RWPE1 (cell line): ENCODE results near the gene OR6B2.
"Not testable (repeated sequence)": the region's sequence is repeated elsewhere in the genome, so short reads cannot be mapped to it uniquely, and the experiment has no call there.

ENCODE experiments used
- CTCF ChIA-PET: fragments of 350-600 bp; sonication (Branson Sonifier 250); formaldehyde crosslinking; extraction: SDS; loops from one replicate; lab custom pipeline; 2021; lab: Yijun Ruan, JAX
- POLR2A ChIA-PET: fragments of 400-600 bp; formaldehyde crosslinking; extraction: SDS; loops from one replicate; lab custom pipeline; 2020; ENCODE audit warnings: antibody characterized with exemption; ENCODE audit not compliant: low non-redundant PET; lab: Yijun Ruan, JAX
- DNase-seq: peaks from one replicate; pipeline ENCODE4 v3.0.0; 2012; ENCODE audit warnings: low spot score
- H3K27ac ChIP-seq: fragments of 450-650 bp; 2 replicates; pipeline ENCODE4 v1.5.1; 2017
- TF ChIP-seq, protein P1 (sequence below): fragments of 450-650 bp; conservative IDR thresholded peaks from 2 replicates; pipeline ENCODE4 v1.5.1; 2017; ENCODE audit warnings: low read depth, mild to moderate bottlenecking

OR6B2 gene

DNA sequence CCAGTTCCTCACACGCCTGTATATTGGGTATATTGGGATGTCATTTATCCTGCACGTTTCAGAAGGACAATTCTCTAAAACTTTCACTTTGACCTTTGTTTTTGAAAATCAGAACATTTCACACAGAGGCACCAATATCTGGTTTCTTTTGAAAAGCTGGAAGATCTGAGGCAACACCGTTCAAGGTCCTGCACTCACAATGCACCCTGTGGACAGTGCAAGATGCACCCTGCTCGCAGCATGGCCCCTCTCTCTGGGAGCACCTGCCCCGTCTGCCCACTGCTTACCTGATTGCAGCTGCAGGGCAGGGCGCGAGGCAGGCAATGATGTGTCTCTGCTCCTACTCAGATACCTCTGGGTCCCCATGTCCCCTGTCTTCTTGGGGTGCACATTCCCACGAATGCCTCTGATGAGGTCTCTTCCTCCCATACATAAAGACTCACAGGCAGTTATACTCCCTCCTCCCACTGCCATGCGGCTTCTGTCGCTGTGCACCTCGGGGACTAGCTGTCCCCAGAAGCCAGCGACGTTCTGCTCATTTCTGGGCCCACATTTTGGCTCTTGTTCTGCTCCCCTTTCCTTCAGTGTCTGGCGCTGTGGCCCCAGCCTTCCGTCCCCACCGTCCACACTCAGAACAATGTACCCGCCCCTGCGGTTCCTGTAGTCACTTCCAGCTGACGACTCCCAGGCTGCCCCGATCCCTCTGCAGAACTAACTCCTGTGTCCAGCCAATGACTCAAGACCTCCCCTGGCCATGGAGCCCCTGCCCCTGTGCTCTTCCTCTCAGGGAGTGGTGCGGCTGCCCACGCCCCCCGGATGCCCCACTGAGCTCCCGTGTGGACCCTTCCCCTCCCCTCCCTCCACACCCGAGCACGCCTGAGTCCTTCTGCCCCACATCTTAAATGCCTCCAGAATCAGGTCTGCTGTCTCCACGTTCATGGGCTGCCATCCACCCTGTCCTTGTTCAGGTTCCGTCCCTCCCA is 23.2 kb upstream of the OR6B2 start, which contains the start of gene OR6B3:
Gene OR6B3 (minus strand): TSS at position 349 of the 983 bp plus-strand sequence.
- no peak within 1 kb of the TSS for H3K27ac ChIP-seq
- POLR2A ChIA-PET, result no interaction called here
- CTCF ChIA-PET, result interaction anchor here (0.9 kb wide), 1 partner anchor 97 kb away, joined by 4 read pairs; no protein-coding TSS in a partner anchor
- TF ChIP-seq, protein P1, sequence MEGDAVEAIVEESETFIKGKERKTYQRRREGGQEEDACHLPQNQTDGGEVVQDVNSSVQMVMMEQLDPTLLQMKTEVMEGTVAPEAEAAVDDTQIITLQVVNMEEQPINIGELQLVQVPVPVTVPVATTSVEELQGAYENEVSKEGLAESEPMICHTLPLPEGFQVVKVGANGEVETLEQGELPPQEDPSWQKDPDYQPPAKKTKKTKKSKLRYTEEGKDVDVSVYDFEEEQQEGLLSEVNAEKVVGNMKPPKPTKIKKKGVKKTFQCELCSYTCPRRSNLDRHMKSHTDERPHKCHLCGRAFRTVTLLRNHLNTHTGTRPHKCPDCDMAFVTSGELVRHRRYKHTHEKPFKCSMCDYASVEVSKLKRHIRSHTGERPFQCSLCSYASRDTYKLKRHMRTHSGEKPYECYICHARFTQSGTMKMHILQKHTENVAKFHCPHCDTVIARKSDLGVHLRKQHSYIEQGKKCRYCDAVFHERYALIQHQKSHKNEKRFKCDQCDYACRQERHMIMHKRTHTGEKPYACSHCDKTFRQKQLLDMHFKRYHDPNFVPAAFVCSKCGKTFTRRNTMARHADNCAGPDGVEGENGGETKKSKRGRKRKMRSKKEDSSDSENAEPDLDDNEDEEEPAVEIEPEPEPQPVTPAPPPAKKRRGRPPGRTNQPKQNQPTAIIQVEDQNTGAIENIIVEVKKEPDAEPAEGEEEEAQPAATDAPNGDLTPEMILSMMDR, result no peak
- no peak for DNase-seq

DNA sequence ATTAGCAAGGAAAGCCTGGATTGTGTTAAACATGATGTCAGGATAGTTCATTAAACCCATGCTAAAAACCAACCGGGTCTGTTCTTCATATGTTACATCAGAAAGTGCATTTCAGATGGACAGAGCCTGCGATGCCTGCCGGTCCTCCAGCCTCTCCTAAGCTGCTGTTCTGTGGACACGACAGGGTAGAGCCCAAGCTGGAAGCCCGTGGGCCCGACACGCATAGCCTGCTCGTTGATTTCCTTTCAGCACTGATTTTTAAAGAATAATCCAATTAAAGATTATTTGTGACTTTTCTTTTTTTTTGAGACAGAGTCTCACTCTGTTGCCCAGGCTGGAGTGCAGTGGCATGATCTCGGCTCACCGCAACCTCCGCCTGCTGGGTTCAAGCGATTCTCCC is 22.3 kb upstream of the OR6B2 start:
- DNase-seq, result no peak
- ChIA-PET CTCF (interaction anchor here (0.6 to 1.6 kb wide), 2 partner anchors 7 to 62 kb away, joined by 3 to 4 read pairs; no protein-coding TSS in a partner anchor), POLR2A (interaction anchor here (0.6 kb wide), 1 partner anchor 20 kb away, joined by 3 read pairs; no protein-coding TSS in a partner anchor)
- TF ChIP-seq, protein P1, result no peak
- H3K27ac ChIP-seq, result no peak overlapping the region

DNA sequence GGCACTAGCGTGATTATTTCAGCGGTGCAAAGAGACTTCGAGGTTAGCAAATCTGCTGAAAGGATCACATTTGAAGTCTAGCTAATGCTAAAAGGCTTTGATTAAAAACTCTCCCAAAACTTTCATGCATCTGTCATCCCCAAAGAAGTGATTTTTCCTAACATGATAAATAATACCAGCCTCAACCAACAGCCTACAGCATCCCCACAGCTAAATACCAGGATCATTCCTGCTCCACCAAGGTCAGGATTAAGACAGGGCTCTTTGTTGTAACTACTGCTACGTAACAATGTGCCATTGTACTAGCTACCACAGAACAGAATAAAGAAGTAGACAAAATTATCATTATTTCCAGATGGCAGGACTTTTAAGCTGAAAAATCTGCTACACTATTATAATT is 21.5 kb upstream of the OR6B2 start:
- TF ChIP-seq, protein P1, result no peak
- POLR2A ChIA-PET, result no interaction called here
- H3K27ac ChIP-seq, result no peak overlapping the region
- CTCF ChIA-PET, result interaction anchor here (1.6 kb wide), 1 partner anchor 8 kb away, joined by 4 read pairs; no protein-coding TSS in a partner anchor
- DNase-seq, result no peak

DNA sequence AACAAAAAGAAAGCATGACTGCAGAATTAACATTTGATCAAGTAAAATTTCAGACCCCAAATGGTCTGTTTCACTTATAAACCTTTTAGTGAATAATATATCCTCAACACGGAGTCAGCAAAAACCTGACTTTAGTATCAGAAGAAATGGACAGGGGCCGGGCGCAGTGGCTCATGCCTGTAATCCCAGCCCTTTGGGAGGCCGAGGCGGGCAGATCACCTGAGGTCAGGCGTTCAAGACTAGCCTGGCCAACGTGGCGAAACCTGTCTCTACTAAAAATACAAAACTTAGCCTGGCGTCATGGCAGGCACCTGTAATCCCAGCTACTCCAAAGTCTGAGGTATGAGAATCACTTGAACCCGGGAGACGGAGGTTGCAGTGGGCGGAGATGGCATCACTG is 20.0 kb upstream of the OR6B2 start:
- ChIA-PET CTCF (no interaction called here), POLR2A (no interaction called here)
- H3K27ac ChIP-seq, result no peak overlapping the region
- no peak for DNase-seq
- TF ChIP-seq, protein P1, result no peak

DNA sequence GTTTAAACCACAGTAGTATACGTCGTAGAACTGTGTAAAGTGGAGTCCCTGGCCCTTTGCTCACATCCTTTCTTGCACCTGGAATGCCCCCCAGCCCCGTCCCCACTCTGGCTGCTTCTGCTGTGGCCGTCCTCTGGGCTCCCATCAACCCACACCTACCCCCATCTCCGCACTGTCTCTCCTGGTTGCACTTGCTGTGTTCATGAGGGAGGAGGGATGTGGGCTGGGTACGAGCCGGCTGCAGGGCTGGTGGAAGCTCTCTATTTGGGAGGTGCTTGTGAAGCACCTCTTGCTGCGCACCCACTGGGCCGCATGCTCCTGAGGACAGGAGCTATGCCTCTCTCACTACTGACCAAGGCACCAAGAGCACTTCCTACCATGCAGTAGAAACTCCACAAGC is 18.0 kb upstream of the OR6B2 start:
- no peak for DNase-seq
- ChIA-PET CTCF (no interaction called here), POLR2A (no interaction called here)
- no peak overlapping the region for H3K27ac ChIP-seq
- TF ChIP-seq, protein P1, result no peak

DNA sequence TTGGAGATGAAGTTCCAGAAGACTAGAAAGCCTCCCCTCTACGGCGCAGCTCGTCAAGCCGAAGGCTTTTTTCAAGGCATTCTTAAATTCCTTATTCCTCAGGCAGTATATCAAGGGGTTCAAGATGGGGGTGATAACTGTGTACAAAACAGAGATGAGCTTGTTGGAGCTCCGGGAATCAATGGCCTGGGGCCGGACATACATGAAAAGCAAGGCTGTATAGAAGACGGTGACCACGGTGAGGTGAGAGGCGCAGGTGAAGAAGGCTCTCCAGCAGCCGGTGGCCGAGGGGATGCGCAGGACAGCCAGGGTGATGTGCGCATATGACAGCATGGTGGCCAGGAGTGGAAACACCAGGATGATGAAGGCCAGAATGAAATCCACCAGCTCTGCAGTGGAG is 14.9 kb upstream of the OR6B2 start:
- no peak for DNase-seq
- CTCF ChIA-PET, result interaction anchor here (0.6 kb wide), 1 partner anchor 16 kb away, joined by 3 read pairs; no protein-coding TSS in a partner anchor
- no peak overlapping the region for H3K27ac ChIP-seq
- POLR2A ChIA-PET, result no interaction called here
- TF ChIP-seq, protein P1, result no peak

DNA sequence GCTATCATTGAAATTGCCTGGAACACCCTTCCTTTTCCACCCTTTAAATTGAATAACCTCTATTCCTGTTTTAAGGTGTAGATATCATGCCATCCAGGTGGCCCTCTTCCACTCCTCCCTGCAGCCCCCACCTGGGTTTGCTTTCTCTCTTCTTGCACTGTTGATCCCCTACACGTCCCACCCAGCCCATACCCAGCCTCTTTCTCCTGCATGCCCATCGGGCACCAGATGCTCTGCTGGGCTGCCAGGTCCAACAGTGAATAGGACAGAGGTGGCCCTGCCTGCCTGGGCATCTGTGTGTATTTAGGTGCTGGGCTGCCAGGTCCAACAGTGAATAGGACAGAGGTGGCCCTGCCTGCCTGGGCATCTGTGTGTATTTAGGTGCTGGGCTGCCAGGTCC is 13.9 kb upstream of the OR6B2 start:
- H3K27ac ChIP-seq, DNase-seq, CTCF ChIA-PET: not testable (repeated sequence)
- POLR2A ChIA-PET, result interaction anchor here (0.6 kb wide), 1 partner anchor 17 kb away, joined by 3 read pairs; no protein-coding TSS in a partner anchor
